Measurements from ENCODE around the gene ANXA5.

ANXA5 gene

DNA sequence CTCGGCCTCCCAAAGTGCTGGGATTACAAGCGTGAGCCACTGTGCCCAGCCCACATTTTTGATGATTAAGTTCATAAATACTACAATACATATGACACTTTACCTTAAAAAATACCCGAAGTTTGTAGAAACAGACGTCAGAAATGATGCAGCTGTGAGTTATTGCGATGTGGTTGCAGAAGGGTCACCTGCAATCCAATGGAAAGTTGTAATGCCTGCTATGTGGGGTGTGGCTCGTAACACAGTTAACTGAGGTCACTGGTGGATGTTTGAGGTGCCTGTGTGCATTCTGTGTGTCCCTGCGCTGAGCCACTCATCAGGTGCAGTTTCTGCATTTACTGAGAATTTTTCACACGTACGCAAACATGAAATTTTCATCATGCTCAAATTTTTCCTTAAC is 64.1 kb downstream of the ANXA5 start:
- DNase-seq: no peak

Data from CD4-positive, alpha-beta T cell treated with Interleukin-21 for 1 hour (primary cell).